ENCODE results near the gene ARID3C.

Gene ARID3C

DNA sequence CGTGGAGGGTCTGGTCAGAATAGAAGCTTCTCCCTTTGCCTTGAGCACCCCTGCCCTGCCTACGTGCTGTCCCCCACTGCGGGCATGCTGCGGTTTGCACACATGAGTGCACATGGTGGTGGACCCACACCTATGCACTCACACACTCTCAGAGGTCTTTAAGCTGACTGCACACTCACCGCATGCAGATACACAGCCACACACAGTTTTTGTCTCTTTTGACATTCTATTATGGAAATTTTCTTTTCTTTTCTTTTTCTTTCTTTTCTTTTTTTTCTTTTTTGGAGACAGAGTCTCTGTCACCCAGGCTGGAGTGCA lies 584 bp upstream of the ARID3C start:
- CTCF ChIA-PET, result interaction anchor here (1.2 to 10.7 kb wide), 4 partner anchors 9 to 19 kb away, joined by 4 to 293 read pairs (median 6); partner anchors contain the start of genes DCTN3, RPP25L and SIGMAR1
- DNase-seq, result no peak
- POLR2A ChIA-PET, result no interaction called here
- Histone ChIP-seq H3K36me3 (ENCODE audit: control insufficient read depth in 4 of 4, insufficient read depth in 4 of 4, low read length in 3 of 4) (peaks cover 0 to under 1% (median 0%) of the 10 kb centered on the region in 4 experiments), H3K27me3 (replicated peaks in 2 of 5; ENCODE audit: control insufficient read depth in 4 of 5, insufficient read depth in 5 of 5, low read length in 4 of 5) (peaks cover 11 to 71% (median 35%) of the 10 kb centered on the region in 5 experiments), H3K27ac (ENCODE audit: insufficient read depth in 1 of 2, low read depth in 1 of 2, low read length in 2 of 2, poor library complexity in 1 of 2, severe bottlenecking in 2 of 2) (no peak overlapping the region), H3K4me3 (ENCODE audit: control insufficient read depth in 1 of 7, extremely low read depth in 1 of 7, insufficient read depth in 4 of 7, low read depth in 2 of 7, low read length in 6 of 7) (peak overlapping the region in 2 of 7 experiments; percentile 66), H3K4me1 (ENCODE audit: control extremely low read depth in 1 of 4, control insufficient read depth in 4 of 4, insufficient read depth in 4 of 4, low read length in 3 of 4) (peaks cover 0 to 14% (median 7%) of the 10 kb centered on the region in 4 experiments), H3K9me3 (ENCODE audit: control extremely low read depth in 1 of 5, control insufficient read depth in 4 of 5, insufficient read depth in 2 of 5, low read depth in 1 of 5, low read length in 4 of 5) (no peaks in the 10 kb centered on the region)
- WGBS (ENCODE audit: insufficient coverage), result 31% methylated on average over 4 of the region's 5 CpGs

DNA sequence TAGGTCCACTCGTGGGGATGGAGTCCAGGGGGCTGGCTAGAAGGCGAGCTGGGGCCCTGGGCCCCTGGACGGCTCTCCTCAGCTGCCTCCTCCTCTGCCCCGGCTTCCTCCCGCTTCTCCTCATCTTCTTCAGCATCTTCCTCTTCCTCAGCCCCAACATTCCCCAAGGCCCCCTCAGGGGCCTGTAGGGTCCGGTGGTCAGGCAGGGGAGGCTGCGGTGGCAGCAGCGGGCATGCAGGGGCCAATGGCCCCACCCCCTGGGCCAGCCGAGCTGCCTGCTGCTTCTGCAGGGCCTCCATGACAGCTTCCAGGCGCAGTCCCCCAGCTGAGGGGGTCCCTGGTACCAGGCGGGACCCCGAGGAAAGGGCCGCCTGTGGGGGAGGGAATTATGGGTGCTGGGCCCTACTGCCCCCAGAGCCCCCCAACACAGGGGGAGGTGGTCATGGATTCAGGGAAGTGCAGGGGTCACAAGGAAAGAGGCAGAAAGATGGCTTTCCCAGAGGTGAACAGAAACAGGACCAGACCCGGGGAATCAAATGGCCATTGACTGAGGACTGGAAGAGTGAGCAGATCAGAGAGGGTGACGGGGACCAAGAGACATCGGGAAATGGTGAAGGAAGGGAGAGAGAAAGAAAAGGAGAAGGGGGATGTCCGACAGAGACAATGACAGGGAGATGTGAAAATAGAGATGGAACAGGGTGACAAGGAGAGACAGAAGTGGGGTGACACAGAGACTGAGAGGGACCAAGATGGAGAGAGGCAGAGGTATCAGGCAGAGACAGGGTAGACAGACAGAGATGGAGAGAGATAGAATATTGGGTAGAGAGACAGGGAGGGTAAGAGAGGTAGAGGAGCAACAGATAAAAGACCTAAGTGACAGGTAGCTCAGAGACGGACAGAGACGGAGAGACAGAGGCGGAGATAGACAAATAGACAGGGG lies 880 bp downstream of the ARID3C start:
- ChIA-PET POLR2A (no interaction called here), CTCF (interaction anchor here (1.3 to 10.7 kb wide), 4 partner anchors 10 to 18 kb away, joined by 4 to 293 read pairs (median 6); partner anchors contain the start of genes RPP25L and SIGMAR1)
- 26% methylated on average over 15 of the region's 20 CpGs for WGBS (ENCODE audit: insufficient coverage)
- Histone ChIP-seq H3K9me3 (ENCODE audit: control extremely low read depth in 1 of 5, control insufficient read depth in 4 of 5, insufficient read depth in 2 of 5, low read depth in 1 of 5, low read length in 4 of 5) (no peaks in the 10 kb centered on the region), H3K4me3 (ENCODE audit: control insufficient read depth in 1 of 7, extremely low read depth in 1 of 7, insufficient read depth in 4 of 7, low read depth in 2 of 7, low read length in 6 of 7) (peak overlapping the region in 5 of 7 experiments; percentile 29 to 66 (median 57)), H3K27me3 (replicated peaks in 2 of 5; ENCODE audit: control insufficient read depth in 4 of 5, insufficient read depth in 5 of 5, low read length in 4 of 5) (peaks cover 11 to 85% (median 43%) of the 10 kb centered on the region in 5 experiments), H3K36me3 (ENCODE audit: control insufficient read depth in 4 of 4, insufficient read depth in 4 of 4, low read length in 3 of 4) (no peaks in the 10 kb centered on the region), H3K27ac (ENCODE audit: insufficient read depth in 1 of 2, low read depth in 1 of 2, low read length in 2 of 2, poor library complexity in 1 of 2, severe bottlenecking in 2 of 2) (no peak overlapping the region), H3K4me1 (ENCODE audit: control extremely low read depth in 1 of 4, control insufficient read depth in 4 of 4, insufficient read depth in 4 of 4, low read length in 3 of 4) (peaks cover 0 to 28% (median 9%) of the 10 kb centered on the region in 4 experiments)
- no peak for DNase-seq

DNA sequence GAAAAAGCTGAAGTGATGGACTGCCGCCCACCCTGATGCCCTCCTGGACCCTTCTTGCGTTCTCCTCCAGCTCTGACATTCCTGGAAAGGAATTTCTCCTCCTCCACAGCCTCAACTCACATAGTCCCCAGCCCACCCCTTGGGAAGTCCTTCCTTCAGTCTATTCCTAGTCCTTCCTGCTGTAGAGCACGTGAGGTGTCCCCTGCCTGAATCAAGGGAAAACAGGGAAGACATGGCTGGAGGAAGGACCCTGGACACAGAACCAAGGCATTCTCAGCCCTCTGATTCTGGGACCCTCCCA lies 3.7 kb downstream of the ARID3C start:
- POLR2A ChIA-PET, result interaction anchor here (0.7 kb wide), 1 partner anchor 11 kb away, joined by 3 read pairs; no protein-coding TSS in a partner anchor
- H3K27ac ChIP-seq (ENCODE audit: insufficient read depth in 1 of 2, low read depth in 1 of 2, low read length in 2 of 2, poor library complexity in 1 of 2, severe bottlenecking in 2 of 2), result no peak overlapping the region

DNA sequence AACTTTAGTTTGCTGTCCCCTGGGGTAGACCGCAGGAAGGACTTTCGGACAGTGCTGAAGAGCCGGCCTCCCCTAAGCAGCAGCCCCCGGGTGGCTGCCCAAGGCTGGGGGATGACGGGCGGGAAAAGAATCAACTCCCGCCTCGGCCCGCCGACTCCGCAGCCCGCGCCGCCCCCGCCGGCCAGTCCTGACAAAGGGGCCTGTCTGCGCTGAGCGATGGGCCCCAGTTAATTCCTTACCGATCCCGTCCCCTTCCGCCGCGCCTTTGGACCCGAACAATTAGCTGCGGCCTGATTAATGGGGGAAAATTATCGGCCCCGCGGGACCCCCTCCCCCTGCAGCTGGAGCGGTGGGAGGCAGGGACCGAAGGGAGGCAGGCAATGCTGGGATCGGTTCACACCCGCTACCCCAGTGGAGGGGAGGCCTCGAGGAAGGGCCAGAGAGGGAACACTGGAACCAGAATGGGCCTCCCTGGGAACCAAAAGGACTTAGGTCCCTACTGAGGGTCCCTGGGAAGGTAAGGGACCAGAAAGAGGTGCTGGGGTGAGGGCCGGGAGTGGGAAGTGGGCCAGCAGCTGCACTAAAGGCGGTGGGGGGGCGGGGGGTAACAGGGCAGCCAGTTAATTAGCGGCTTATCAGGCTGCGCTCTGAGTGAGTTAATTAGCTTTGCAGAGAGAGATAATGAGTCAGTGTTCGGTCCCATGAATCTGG lies 4.2 kb downstream of the ARID3C start:
- ChIA-PET CTCF (interaction anchor here (0.7 to 7.6 kb wide), 6 partner anchors 9 to 26 kb away, joined by 3 to 82 read pairs (median 3); partner anchors contain the start of gene GALT), POLR2A (interaction anchor here (0.7 kb wide), 1 partner anchor 11 kb away, joined by 3 read pairs; no protein-coding TSS in a partner anchor)
- Histone ChIP-seq H3K27ac (ENCODE audit: insufficient read depth in 1 of 2, low read depth in 1 of 2, low read length in 2 of 2, poor library complexity in 1 of 2, severe bottlenecking in 2 of 2) (no peak overlapping the region), H3K36me3 (ENCODE audit: control insufficient read depth in 4 of 4, insufficient read depth in 4 of 4, low read length in 3 of 4) (no peaks in the 10 kb centered on the region), H3K27me3 (replicated peaks in 2 of 5; ENCODE audit: control insufficient read depth in 4 of 5, insufficient read depth in 5 of 5, low read length in 4 of 5) (peaks cover 11 to 87% (median 47%) of the 10 kb centered on the region in 5 experiments), H3K4me1 (ENCODE audit: control extremely low read depth in 1 of 4, control insufficient read depth in 4 of 4, insufficient read depth in 4 of 4, low read length in 3 of 4) (peaks cover 2 to 38% (median 13%) of the 10 kb centered on the region in 4 experiments), H3K4me3 (ENCODE audit: control insufficient read depth in 1 of 7, extremely low read depth in 1 of 7, insufficient read depth in 4 of 7, low read depth in 2 of 7, low read length in 6 of 7) (no peak overlapping the region), H3K9me3 (ENCODE audit: control extremely low read depth in 1 of 5, control insufficient read depth in 4 of 5, insufficient read depth in 2 of 5, low read depth in 1 of 5, low read length in 4 of 5) (peaks cover 0 to 6% (median 0%) of the 10 kb centered on the region in 5 experiments)
- 13% methylated on average over 36 of the region's 39 CpGs for WGBS (ENCODE audit: insufficient coverage)
- DNase-seq, result no peak

More for the DNA sequence above, 3.7 kb downstream of the ARID3C start:
- H3K36me3 ChIP-seq (ENCODE audit: control insufficient read depth in 4 of 4, insufficient read depth in 4 of 4, low read length in 3 of 4), result no peaks in the 10 kb centered on the region
- WGBS (ENCODE audit: insufficient coverage), result 57% methylated on average over 1 of the region's 3 CpGs
- CTCF ChIA-PET, result interaction anchor here (1.1 to 7.6 kb wide), 4 partner anchors 8 to 25 kb away, joined by 3 to 82 read pairs (median 19); partner anchors contain the start of gene GALT
- H3K4me3 ChIP-seq (ENCODE audit: control insufficient read depth in 1 of 7, extremely low read depth in 1 of 7, insufficient read depth in 4 of 7, low read depth in 2 of 7, low read length in 6 of 7), result no peak overlapping the region
- peaks cover 11 to 92% (median 49%) of the 10 kb centered on the region in 5 experiments for H3K27me3 ChIP-seq (replicated peaks in 2 of 5; ENCODE audit: control insufficient read depth in 4 of 5, insufficient read depth in 5 of 5, low read length in 4 of 5)
- DNase-seq, result no peak
- H3K9me3 ChIP-seq (ENCODE audit: control extremely low read depth in 1 of 5, control insufficient read depth in 4 of 5, insufficient read depth in 2 of 5, low read depth in 1 of 5, low read length in 4 of 5), result peaks cover 0 to 6% (median 0%) of the 10 kb centered on the region in 5 experiments
- peaks cover 0 to 33% (median 9%) of the 10 kb centered on the region in 4 experiments for H3K4me1 ChIP-seq (ENCODE audit: control extremely low read depth in 1 of 4, control insufficient read depth in 4 of 4, insufficient read depth in 4 of 4, low read length in 3 of 4)

DNA sequence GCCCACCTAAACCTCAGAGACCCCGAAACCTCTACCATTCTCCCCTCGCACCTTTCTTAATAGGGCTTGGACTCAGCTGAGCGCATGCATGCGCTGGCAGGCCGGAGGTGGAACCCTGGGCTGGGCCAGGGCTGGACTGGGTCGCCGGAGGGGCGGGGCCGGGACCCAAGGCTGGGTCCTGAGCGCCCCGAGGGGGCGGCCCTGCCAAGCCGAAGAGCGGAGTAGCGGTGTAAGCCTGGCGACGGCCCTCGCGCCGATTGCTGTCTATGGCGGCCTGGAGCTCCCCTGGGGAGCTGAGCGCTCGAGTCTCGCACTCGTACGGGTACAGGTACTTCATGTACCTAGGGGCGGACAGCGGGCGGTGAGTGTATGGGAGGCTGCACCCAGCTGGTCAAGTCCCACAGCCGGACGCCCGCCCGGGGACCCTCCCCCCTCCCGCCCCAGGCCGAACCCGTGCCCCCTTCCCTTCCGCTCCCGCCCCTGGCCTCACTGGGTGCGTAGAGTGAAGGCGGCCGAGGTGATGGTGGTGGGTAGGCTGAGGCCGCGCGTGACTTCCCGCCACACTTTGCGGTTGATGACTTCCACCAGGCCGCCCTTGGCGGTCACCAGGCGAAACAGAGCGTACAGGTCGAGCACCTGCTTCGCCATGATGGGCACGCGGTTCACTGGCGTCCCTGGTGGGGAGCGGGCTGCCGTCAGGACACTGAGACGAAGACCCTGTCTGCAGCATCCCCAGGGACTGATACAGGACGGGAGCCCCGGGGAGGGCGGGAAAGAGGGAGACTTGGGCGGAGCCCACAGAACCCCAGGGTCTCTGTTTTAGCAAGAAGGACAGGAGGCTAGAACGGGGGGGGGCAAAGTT lies 5.3 kb downstream of the ARID3C start:
- Histone ChIP-seq H3K4me1 (ENCODE audit: control extremely low read depth in 1 of 4, control insufficient read depth in 4 of 4, insufficient read depth in 4 of 4, low read length in 3 of 4) (peaks cover 5 to 35% (median 13%) of the 10 kb centered on the region in 4 experiments), H3K27ac (ENCODE audit: insufficient read depth in 1 of 2, low read depth in 1 of 2, low read length in 2 of 2, poor library complexity in 1 of 2, severe bottlenecking in 2 of 2) (no peak overlapping the region), H3K36me3 (ENCODE audit: control insufficient read depth in 4 of 4, insufficient read depth in 4 of 4, low read length in 3 of 4) (peaks cover 0 to 3% (median 0%) of the 10 kb centered on the region in 4 experiments), H3K9me3 (ENCODE audit: control extremely low read depth in 1 of 5, control insufficient read depth in 4 of 5, insufficient read depth in 2 of 5, low read depth in 1 of 5, low read length in 4 of 5) (peaks cover 0 to 6% (median 0%) of the 10 kb centered on the region in 5 experiments), H3K27me3 (replicated peaks in 2 of 5; ENCODE audit: control insufficient read depth in 4 of 5, insufficient read depth in 5 of 5, low read length in 4 of 5) (peaks cover 10 to 77% (median 43%) of the 10 kb centered on the region in 5 experiments), H3K4me3 (ENCODE audit: control insufficient read depth in 1 of 7, extremely low read depth in 1 of 7, insufficient read depth in 4 of 7, low read depth in 2 of 7, low read length in 6 of 7) (peak overlapping the region in 3 of 7 experiments; percentile 17 to 54 (median 39))
- peak in 2 of 3 donors; percentile 43 to 59 for DNase-seq
- ChIA-PET CTCF (interaction anchor here (0.9 to 7.6 kb wide), 4 partner anchors 8 to 20 kb away, joined by 3 to 82 read pairs (median 19); no protein-coding TSS in a partner anchor), POLR2A (no interaction called here)
- 4% methylated on average over 46 of the region's 63 CpGs for WGBS (ENCODE audit: insufficient coverage)

Data from common myeloid progenitor, CD34-positive (primary cell).